K562 (cell line): Measurements from ENCODE around the gene SET. TPM values are rescaled to one million over a fixed set of nuclear protein-coding genes. Genes with fewer than 3 reads are reported as not detected.
A peak's percentile ranks its signal among the peaks of the same experiment; 100 is the strongest.

Experiments
- ARID4B ChIP-seq: sonication (generic); formaldehyde crosslinking; IDR thresholded peaks from 2 replicates; pipeline ENCODE4 v1.8.0; 2022; ENCODE audit warnings: mild to moderate bottlenecking, missing genetic modification reagents
- CEBPB ChIP-seq: fragments of 450-650 bp; IDR thresholded peaks from 2 replicates; pipeline ENCODE4 v1.6.1; 2016; ENCODE audit warnings: missing genetic modification characterization, missing compliant biosample characterization
- FOXP1 ChIP-seq: sonication (generic); formaldehyde crosslinking; IDR thresholded peaks from 2 replicates; pipeline ENCODE4 v1.8.0; 2022; ENCODE audit warnings: mild to moderate bottlenecking, missing genetic modification reagents
- LARP7 ChIP-seq: fragments of 450-650 bp; IDR thresholded peaks from 2 replicates; pipeline ENCODE4 v1.6.1; 2016
- MNT ChIP-seq, 2 experiments: fragments of 450-650 bp; conservative IDR thresholded peaks; 2 replicates each; pipeline ENCODE4 v1.6.1; 2017; ENCODE audit warnings: mild to moderate bottlenecking in 2 of 2, moderate library complexity in 2 of 2
- PRDM10 ChIP-seq: fragments of 450-650 bp; IDR thresholded peaks from 2 replicates; pipeline ENCODE4 v1.6.1; 2018; ENCODE audit not compliant: partially characterized antibody
- PYGO2 ChIP-seq: fragments of 450-650 bp; IDR thresholded peaks from 2 replicates; pipeline ENCODE4 v1.6.1; 2016; ENCODE audit warnings: mild to moderate bottlenecking, missing genetic modification characterization, moderate library complexity, missing compliant biosample characterization
- SRSF7 ChIP-seq: fragments of 200-400 bp; formaldehyde crosslinking; optimal IDR thresholded peaks from 2 replicates; pipeline ENCODE3; 2017; ENCODE audit warnings: mild to moderate bottlenecking, low read depth, low read length
- VEZF1 ChIP-seq: fragments of 200-800 bp; sonication (Bioruptor generic); IDR thresholded peaks from 2 replicates; pipeline ENCODE4 v1.6.1; 2017; ENCODE audit warnings: missing genetic modification characterization, missing compliant biosample characterization
- ZNF23 ChIP-seq: fragments of 250-450 bp; sonication (Bioruptor Pico); IDR thresholded peaks from 2 replicates; pipeline ENCODE4 v1.4.0; 2020; ENCODE audit warnings: mild to moderate bottlenecking
- ZNF347 ChIP-seq: fragments of 450-650 bp; formaldehyde crosslinking; IDR thresholded peaks from 2 replicates; pipeline ENCODE4 v1.4.0; 2020; ENCODE audit warnings: low read depth, mild to moderate bottlenecking, moderate library complexity
- ZNF639 ChIP-seq, 2 experiments: fragments of 200-800 bp in 1 of 2; sonication (Bioruptor generic) in 1 of 2; sonication (generic) in 1 of 2; formaldehyde crosslinking in 1 of 2; IDR thresholded peaks in 1 of 2; conservative IDR thresholded peaks in 1 of 2; 2 replicates each; pipeline versions ENCODE4 v1.5.0 to v1.6.1; 2016 to 2020; ENCODE audit warnings: missing compliant biosample characterization in 1 of 2, missing genetic modification characterization in 1 of 2, missing genetic modification reagents in 1 of 2
- polyA plus RNA-seq, 8 experiments: library from polyadenylated mRNA; depleted of rRNA in 4 of 8; stranded (reverse) in 5 of 8; unstranded in 3 of 8; fragments of >200 nt; fragmentation: Nextera tagmentation in 2 of 8; fragmentation: Illumina TruSeq in 1 of 8; extraction: Ambion mirVana in 2 of 8; extraction: Trizol in 1 of 8; gene quantifications; 2 replicates each; pipeline versions ENCODE4 v1.2.1 to v1.2.3, GENCODE V29; 2011 to 2014; ENCODE audit warnings: inconsistent platforms in 1 of 8, missing spikeins in 1 of 8
- total RNA-seq, 7 experiments: library from RNA; depleted of rRNA in 6 of 7; stranded (reverse); fragments of >200 nt in 6 of 7; fragmentation: Illumina TruSeq in 2 of 7; extraction: Trizol in 2 of 7; gene quantifications; 2 replicates each; pipeline versions ENCODE4 v1.2.1 to v1.2.3, GENCODE V29; 2011 to 2021; ENCODE audit warnings: low replicate concordance in 1 of 7

Gene SET
- total and polyA plus RNA-seq, 9 of the 15 experiments (the other 6 are each of a cell fraction or from before 2014, with no cell fraction given), result 404 to 1,447 (median 907) TPM

GRCh38 chr9:128688501-128689292 lies at the start of gene SET (continued):
- peak; percentile 52; the same call in 1 of the 2 replicates for TF ChIP-seq ARID4B (CRISPR knock-in tag)
- TF ChIP-seq PYGO2 (tag), result no peak; the same call in 1 of the 2 replicates
- peak; percentile 71; the same call in 1 of the 2 replicates for TF ChIP-seq ZNF347
- no peak for TF ChIP-seq VEZF1
- TF ChIP-seq PRDM10, result peak; percentile 78
- 0 out of 2 replicates have a peak, but pooled peaks have one; percentile 36 for TF ChIP-seq ZNF23 (CRISPR knock-in tag)
- TF ChIP-seq FOXP1, result peak; percentile 84; the same call in 1 of the 2 replicates
- TF ChIP-seq LARP7, result no peak
- no peak for TF ChIP-seq MNT (conservative IDR thresholded peaks at IDR 0.05)
- TF ChIP-seq CEBPB (tag), result peak; percentile 88
- TF ChIP-seq ZNF639 (CRISPR knock-in tag; conservative IDR thresholded peaks at IDR 0.05 in 1 of 2, IDR thresholded peaks at IDR 0.05 in 1 of 2), result no peak
- TF ChIP-seq SRSF7, result no peak
